ENCODE measurements around the gene SEZ6L2. TPM values are rescaled to one million over a fixed set of nuclear protein-coding genes. Genes with fewer than 3 reads are reported as not detected.

SEZ6L2 gene
- total RNA-seq, 4 donors from 2014 or later = 0.66 to 5.6 (median 0.75) TPM; not detected in 1

- TF ChIP-seq CTCF (IDR thresholded peaks at IDR 0.05; ENCODE audit: low read depth) = no peak
These were observed 9.4 kb upstream of the SEZ6L2 start for GRCh38 chr16:29908719-29909220.

- no peak for TF ChIP-seq CTCF (IDR thresholded peaks at IDR 0.05; ENCODE audit: low read depth)
These were observed 8.6 kb upstream of the SEZ6L2 start for GRCh38 chr16:29907973-29908372.

GRCh38 chr16:29906520-29907244 lies 7.3 kb upstream of the SEZ6L2 start:
- TF ChIP-seq CTCF (IDR thresholded peaks at IDR 0.05; ENCODE audit: low read depth) = no peak

GRCh38 chr16:29905668-29906067 lies 6.3 kb upstream of the SEZ6L2 start:
- TF ChIP-seq CTCF (IDR thresholded peaks at IDR 0.05; ENCODE audit: low read depth) = no peak

- TF ChIP-seq CTCF (IDR thresholded peaks at IDR 0.05; ENCODE audit: low read depth) = no peak
These were observed 5.6 kb upstream of the SEZ6L2 start for GRCh38 chr16:29904947-29905346.

GRCh38 chr16:29903590-29903989 lies 4.2 kb upstream of the SEZ6L2 start:
- no peak for TF ChIP-seq CTCF (IDR thresholded peaks at IDR 0.05; ENCODE audit: low read depth)

- no peak for TF ChIP-seq CTCF (IDR thresholded peaks at IDR 0.05; ENCODE audit: low read depth)
These were observed 2.2 kb upstream of the SEZ6L2 start for GRCh38 chr16:29901607-29901945.

All from subcutaneous adipose tissue (tissue), 4 donors.